Mesendoderm (in vitro differentiated cells): Measurements from ENCODE around the gene IL34.

Experiments used
- DNase-seq: peaks from one replicate; pipeline ENCODE4 v3.0.0; 2013
- H2AK5ac ChIP-seq: 2 replicates; pipeline ENCODE4 v1.6.1; 2013; ENCODE audit warnings: low read length, inconsistent platforms
- H2BK120ac ChIP-seq: 2 replicates; pipeline ENCODE4 v1.6.1; 2013; ENCODE audit warnings: low read depth, mild to moderate bottlenecking, low read length, moderate library complexity, mixed read lengths
- H2BK15ac ChIP-seq: replicated peaks from 2 replicates; pipeline ENCODE4 v1.6.1; 2013; ENCODE audit warnings: low read depth, mild to moderate bottlenecking, moderate library complexity
- H2BK5ac ChIP-seq: 2 replicates; pipeline ENCODE4 v1.6.1; 2013; ENCODE audit warnings: low read length, inconsistent platforms
- H3K18ac ChIP-seq: 2 replicates; pipeline ENCODE4 v1.6.1; 2013; ENCODE audit warnings: mild to moderate bottlenecking, low read length, mixed read lengths
- H3K23ac ChIP-seq: one replicate; pipeline ENCODE4 v1.6.1; 2013; ENCODE audit warnings: low read length
- H3K27ac ChIP-seq: 2 replicates; pipeline ENCODE4 v1.5.1; 2013; ENCODE audit warnings: low read depth, mild to moderate bottlenecking, inconsistent platforms, low read length, moderate library complexity
- H3K27me3 ChIP-seq: 2 replicates; pipeline ENCODE4 v1.6.1; 2013; ENCODE audit warnings: low read length, control low read depth, mild to moderate bottlenecking, inconsistent platforms; ENCODE audit not compliant: insufficient read depth, poor library complexity
- H3K36me3 ChIP-seq: 2 replicates; pipeline ENCODE4 v1.6.1; 2013; ENCODE audit warnings: low read length, inconsistent platforms; ENCODE audit not compliant: control insufficient read depth, insufficient read depth
- H3K4ac ChIP-seq: one replicate; pipeline ENCODE4 v1.6.1; 2013; ENCODE audit warnings: low read depth, mild to moderate bottlenecking, low read length, moderate library complexity
- H3K4me1 ChIP-seq: 2 replicates; pipeline ENCODE4 v1.6.1; 2013; ENCODE audit warnings: low read depth, low read length, inconsistent platforms; ENCODE audit not compliant: control insufficient read depth
- H3K4me2 ChIP-seq: 2 replicates; pipeline ENCODE4 v1.6.1; 2013; ENCODE audit warnings: low read length
- H3K4me3 ChIP-seq: 2 replicates; pipeline ENCODE4 v1.5.1; 2013; ENCODE audit warnings: mild to moderate bottlenecking, low read length
- H3K56ac ChIP-seq: one replicate; pipeline ENCODE4 v1.6.1; 2013; ENCODE audit warnings: low read length
- H3K79me1 ChIP-seq: 2 replicates; pipeline ENCODE4 v1.6.1; 2013; ENCODE audit warnings: low read length, inconsistent platforms
- H3K79me2 ChIP-seq: 2 replicates; pipeline ENCODE4 v1.6.1; 2013; ENCODE audit warnings: mild to moderate bottlenecking, low read length; ENCODE audit not compliant: control insufficient read depth, insufficient read depth
- H3K9ac ChIP-seq: 2 replicates; pipeline ENCODE4 v1.6.1; 2013; ENCODE audit warnings: low read length, inconsistent platforms
- H4K5ac ChIP-seq: one replicate; pipeline ENCODE4 v1.6.1; 2013; ENCODE audit warnings: low read length
- H4K8ac ChIP-seq: one replicate; pipeline ENCODE4 v1.6.1; 2013; ENCODE audit warnings: low read depth, mild to moderate bottlenecking, control low read depth, low read length, moderate library complexity
- WGBS: extraction: QIAGEN DNeasy Blood & Tissue Kit; methylation state at CpG from one replicate; pipeline ENCODE4 v1.1.7; 2013; ENCODE audit warnings: low lambda C conversion rate, missing lambda C conversion rate; ENCODE audit not compliant: insufficient coverage; ENCODE audit errors: extremely low coverage; 5-methylcytosine and 5-hydroxymethylcytosine counted together

Gene IL34

GRCh38 chr16:70647441-70648359 is 1.3 kb downstream of the IL34 start:
- no peak overlapping the region for H3K4ac ChIP-seq

GRCh38 chr16:70648606-70649005 is 2.2 kb downstream of the IL34 start:
- H3K56ac ChIP-seq, result no peak overlapping the region
- no peaks in the 10 kb centered on the region for H3K4me1 ChIP-seq
- no peak overlapping the region for H3K4me2 ChIP-seq
- no peak overlapping the region for H2AK5ac ChIP-seq
- H3K79me1 ChIP-seq, result no peaks in the 10 kb centered on the region
- no peak overlapping the region for H3K4ac ChIP-seq
- H3K18ac ChIP-seq, result no peak overlapping the region
- no peak overlapping the region for H3K27ac ChIP-seq
- H2BK120ac ChIP-seq, result no peak overlapping the region
- H3K27me3 ChIP-seq, result no peaks in the 10 kb centered on the region
- H3K36me3 ChIP-seq, result no peaks in the 10 kb centered on the region
- no CpG with 5 or more reads among the region's 6 CpGs for WGBS
- H4K5ac ChIP-seq, result no peak overlapping the region
- H2BK5ac ChIP-seq, result no peak overlapping the region
- no peaks in the 10 kb centered on the region for H3K79me2 ChIP-seq
- no peak for DNase-seq
- H4K8ac ChIP-seq, result no peak overlapping the region
- H3K23ac ChIP-seq, result no peak overlapping the region
- H3K9ac ChIP-seq, result no peak overlapping the region
- no peak overlapping the region for H2BK15ac ChIP-seq
- no peak overlapping the region for H3K4me3 ChIP-seq

More at GRCh38 chr16:70647441-70648359, 1.3 kb downstream of the IL34 start:
- Histone ChIP-seq H3K36me3 (no peaks in the 10 kb centered on the region), H2AK5ac (no peak overlapping the region), H3K56ac (no peak overlapping the region), H2BK5ac (no peak overlapping the region), H3K18ac (no peak overlapping the region), H3K4me3 (no peak overlapping the region), H3K79me1 (no peaks in the 10 kb centered on the region), H3K4me1 (no peaks in the 10 kb centered on the region), H4K5ac (no peak overlapping the region), H3K79me2 (no peaks in the 10 kb centered on the region), H2BK15ac (no peak overlapping the region), H3K9ac (no peak overlapping the region), H3K27ac (no peak overlapping the region), H3K27me3 (no peaks in the 10 kb centered on the region), H4K8ac (no peak overlapping the region), H3K4me2 (no peak overlapping the region), H3K23ac (no peak overlapping the region), H2BK120ac (no peak overlapping the region)
- DNase-seq, result no peak
- no CpG with 5 or more reads among the region's 15 CpGs for WGBS

GRCh38 chr16:70649300-70649699 is 2.9 kb downstream of the IL34 start:
- Histone ChIP-seq H3K79me2 (no peaks in the 10 kb centered on the region), H4K8ac (no peak overlapping the region), H3K23ac (no peak overlapping the region), H2BK5ac (no peak overlapping the region), H3K18ac (no peak overlapping the region), H2BK15ac (no peak overlapping the region), H2BK120ac (no peak overlapping the region), H3K56ac (no peak overlapping the region), H4K5ac (no peak overlapping the region), H3K4me3 (no peak overlapping the region), H3K27me3 (no peaks in the 10 kb centered on the region), H3K27ac (no peak overlapping the region), H3K79me1 (no peaks in the 10 kb centered on the region), H3K4me1 (no peaks in the 10 kb centered on the region), H2AK5ac (no peak overlapping the region), H3K9ac (no peak overlapping the region), H3K4ac (no peak overlapping the region), H3K36me3 (no peaks in the 10 kb centered on the region), H3K4me2 (no peak overlapping the region)
- WGBS, result no CpG with 5 or more reads among the region's 7 CpGs
- DNase-seq, result no peak

- WGBS, result no CpG with 5 or more reads among the region's 4 CpGs
- H3K4me3 ChIP-seq, result no peak overlapping the region
- H3K23ac ChIP-seq, result no peak overlapping the region
- no peak overlapping the region for H3K56ac ChIP-seq
- H4K5ac ChIP-seq, result no peak overlapping the region
- H4K8ac ChIP-seq, result no peak overlapping the region
- no peak overlapping the region for H3K9ac ChIP-seq
- H3K79me2 ChIP-seq, result no peaks in the 10 kb centered on the region
- H3K4me2 ChIP-seq, result no peak overlapping the region
- no peak overlapping the region for H2BK120ac ChIP-seq
- H2AK5ac ChIP-seq, result no peak overlapping the region
- no peak for DNase-seq
- H3K4ac ChIP-seq, result no peak overlapping the region
- no peak overlapping the region for H2BK5ac ChIP-seq
- H3K18ac ChIP-seq, result no peak overlapping the region
- no peak overlapping the region for H3K27ac ChIP-seq
- no peak overlapping the region for H2BK15ac ChIP-seq
- no peaks in the 10 kb centered on the region for H3K27me3 ChIP-seq
- no peaks in the 10 kb centered on the region for H3K4me1 ChIP-seq
- no peaks in the 10 kb centered on the region for H3K79me1 ChIP-seq
- H3K36me3 ChIP-seq, result no peaks in the 10 kb centered on the region
These were observed 3.9 kb downstream of the IL34 start for GRCh38 chr16:70650216-70650615.

GRCh38 chr16:70651524-70651923 is 5.2 kb downstream of the IL34 start:
- Histone ChIP-seq H3K18ac (no peak overlapping the region), H2BK120ac (no peak overlapping the region), H4K5ac (no peak overlapping the region), H3K4me1 (no peaks in the 10 kb centered on the region), H3K4ac (no peak overlapping the region), H4K8ac (no peak overlapping the region), H2AK5ac (no peak overlapping the region), H3K9ac (no peak overlapping the region), H3K36me3 (no peaks in the 10 kb centered on the region), H3K4me2 (no peak overlapping the region), H3K4me3 (no peak overlapping the region), H3K79me2 (no peaks in the 10 kb centered on the region), H3K27ac (no peak overlapping the region), H3K56ac (no peak overlapping the region), H3K79me1 (no peaks in the 10 kb centered on the region), H3K23ac (no peak overlapping the region), H3K27me3 (no peaks in the 10 kb centered on the region), H2BK15ac (no peak overlapping the region), H2BK5ac (no peak overlapping the region)
- no CpG with 5 or more reads among the region's 3 CpGs for WGBS
- DNase-seq, result no peak

GRCh38 chr16:70652322-70652721 is 6.0 kb downstream of the IL34 start:
- DNase-seq, result no peak
- Histone ChIP-seq H2AK5ac (no peak overlapping the region), H4K8ac (no peak overlapping the region), H3K27me3 (no peaks in the 10 kb centered on the region), H3K56ac (no peak overlapping the region), H3K18ac (no peak overlapping the region), H3K23ac (no peak overlapping the region), H2BK5ac (no peak overlapping the region), H3K79me2 (no peaks in the 10 kb centered on the region), H4K5ac (no peak overlapping the region), H2BK15ac (no peak overlapping the region), H3K79me1 (no peaks in the 10 kb centered on the region), H2BK120ac (no peak overlapping the region), H3K27ac (no peak overlapping the region), H3K4me1 (no peaks in the 10 kb centered on the region), H3K4me2 (no peak overlapping the region), H3K9ac (no peak overlapping the region), H3K4me3 (no peak overlapping the region), H3K4ac (no peak overlapping the region), H3K36me3 (no peaks in the 10 kb centered on the region)
- no CpG with 5 or more reads among the region's 2 CpGs for WGBS
